Fibroblast of the aortic adventitia (primary cell): ENCODE data around the gene OR5D14. TPM values are rescaled to one million over a fixed set of nuclear protein-coding genes. Genes with fewer than 3 reads are reported as not detected.

Experiments used
- DNase-seq: peaks from one replicate; pipeline ENCODE4 v3.0.0-alpha.2; 2010; ENCODE audit warnings: low read depth
- H3K4me3 ChIP-seq: 2 replicates; pipeline ENCODE4 v1.5.1; 2011; ENCODE audit warnings: low read depth, mild to moderate bottlenecking, control low read depth, low read length, moderate library complexity
- total RNA-seq: library from RNA; depleted of rRNA; stranded (reverse); fragments of >200 nt; gene quantifications from 2 replicates; pipeline ENCODE4 v1.2.3, GENCODE V29; 2012; ENCODE audit warnings: low replicate concordance
- TF ChIP-seq, protein P1 (sequence below): IDR thresholded peaks from 2 replicates; pipeline ENCODE4 v1.5.1; 2011; ENCODE audit warnings: mild to moderate bottlenecking, low read length, control low read depth, inconsistent platforms; ENCODE audit not compliant: insufficient read depth

Gene OR5D14
- total RNA-seq, result not detected in 2 replicates

DNA sequence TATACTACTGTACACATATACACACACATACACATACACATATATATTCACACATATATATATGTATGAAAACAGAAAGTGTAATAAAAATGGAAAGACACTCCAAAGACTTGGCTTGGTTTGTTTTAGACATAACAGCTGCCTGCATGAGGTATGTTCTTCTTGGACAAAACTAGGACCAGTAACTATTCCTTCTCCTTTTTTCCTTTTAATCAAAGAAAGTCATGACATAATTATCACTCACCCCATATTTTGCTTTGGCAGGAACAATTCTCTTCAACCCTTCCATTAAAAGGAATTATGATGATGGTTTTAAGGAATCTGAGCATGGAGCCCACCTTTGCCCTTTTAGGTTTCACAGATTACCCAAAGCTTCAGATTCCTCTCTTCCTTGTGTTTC is at the start of gene OR5D14:
OR5D14 (plus strand) TSS at position 301 of the 400 bp plus-strand sequence; CDS start at position 301, 0 bp downstream.
- H3K4me3 ChIP-seq, result no peak within 1 kb of the TSS
- TF ChIP-seq, protein P1, sequence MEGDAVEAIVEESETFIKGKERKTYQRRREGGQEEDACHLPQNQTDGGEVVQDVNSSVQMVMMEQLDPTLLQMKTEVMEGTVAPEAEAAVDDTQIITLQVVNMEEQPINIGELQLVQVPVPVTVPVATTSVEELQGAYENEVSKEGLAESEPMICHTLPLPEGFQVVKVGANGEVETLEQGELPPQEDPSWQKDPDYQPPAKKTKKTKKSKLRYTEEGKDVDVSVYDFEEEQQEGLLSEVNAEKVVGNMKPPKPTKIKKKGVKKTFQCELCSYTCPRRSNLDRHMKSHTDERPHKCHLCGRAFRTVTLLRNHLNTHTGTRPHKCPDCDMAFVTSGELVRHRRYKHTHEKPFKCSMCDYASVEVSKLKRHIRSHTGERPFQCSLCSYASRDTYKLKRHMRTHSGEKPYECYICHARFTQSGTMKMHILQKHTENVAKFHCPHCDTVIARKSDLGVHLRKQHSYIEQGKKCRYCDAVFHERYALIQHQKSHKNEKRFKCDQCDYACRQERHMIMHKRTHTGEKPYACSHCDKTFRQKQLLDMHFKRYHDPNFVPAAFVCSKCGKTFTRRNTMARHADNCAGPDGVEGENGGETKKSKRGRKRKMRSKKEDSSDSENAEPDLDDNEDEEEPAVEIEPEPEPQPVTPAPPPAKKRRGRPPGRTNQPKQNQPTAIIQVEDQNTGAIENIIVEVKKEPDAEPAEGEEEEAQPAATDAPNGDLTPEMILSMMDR, result no peak
- DNase-seq, result no peak

DNA sequence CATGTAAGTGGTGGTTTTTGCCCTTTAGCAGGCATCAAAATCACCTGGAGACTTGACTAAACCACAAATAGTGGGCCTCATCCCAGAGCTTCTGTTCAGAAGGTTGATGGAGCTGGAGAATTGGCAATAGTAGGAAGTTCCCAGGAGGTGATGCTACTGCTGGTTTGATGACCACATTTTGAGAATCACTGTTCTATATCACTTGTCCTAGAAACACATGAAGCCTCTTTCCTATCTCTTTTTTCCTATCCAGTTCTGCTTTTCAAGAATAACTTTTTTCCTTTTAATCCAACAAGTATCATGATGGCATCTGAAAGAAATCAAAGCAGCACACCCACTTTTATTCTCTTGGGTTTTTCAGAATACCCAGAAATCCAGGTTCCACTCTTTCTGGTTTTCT is 22.2 kb upstream of the OR5D14 start, which contains the start of gene OR5D13:
OR5D13 (plus strand) TSS at position 301 of the 400 bp plus-strand sequence; CDS start at position 301, 0 bp downstream.
- TF ChIP-seq, protein P1, result no peak
- no peak for DNase-seq

DNA sequence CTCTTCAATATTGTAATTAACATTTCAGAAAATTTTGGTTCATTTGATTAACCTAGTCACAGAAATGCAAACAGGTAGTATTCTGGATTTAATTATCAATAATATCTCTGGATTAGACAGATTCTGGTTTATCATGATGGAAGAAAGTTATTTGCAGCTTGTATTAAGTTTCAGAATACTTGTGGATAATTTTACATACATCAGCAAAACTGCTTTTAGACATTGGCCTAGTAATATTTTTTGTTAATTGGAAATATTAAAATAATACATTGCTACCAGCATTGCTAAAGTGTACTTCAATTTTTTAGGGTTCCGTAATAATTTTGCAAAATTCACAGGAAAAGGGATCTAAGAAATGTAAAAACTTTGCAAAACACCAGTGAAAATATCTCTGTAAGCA is 3.8 kb upstream of the OR5D14 start:
- TF ChIP-seq, protein P1, result no peak
- no peak for DNase-seq
- H3K4me3 ChIP-seq, result no peak overlapping the region

More for the DNA sequence above, 22.2 kb upstream of the OR5D14 start, which contains the start of gene OR5D13:
- no peak within 1 kb of the TSS for H3K4me3 ChIP-seq

DNA sequence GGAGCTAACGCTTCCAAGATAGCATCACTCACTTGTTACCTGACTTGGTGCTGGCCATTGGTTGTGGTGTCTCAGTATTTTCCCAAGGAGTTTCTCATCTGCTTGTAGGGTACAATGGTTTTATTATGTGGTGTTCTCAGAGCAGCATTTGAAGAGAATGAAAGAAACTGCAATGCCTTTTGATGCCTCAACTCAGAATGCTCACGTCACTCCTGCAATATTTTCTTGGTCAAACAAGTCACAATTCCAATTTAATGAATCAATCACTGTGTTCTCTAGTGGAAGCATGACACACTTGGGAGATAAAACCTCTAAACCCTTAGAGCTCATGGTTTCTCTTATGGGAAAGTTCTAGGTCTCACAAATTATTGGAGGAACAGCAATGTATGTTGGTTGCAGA is 2.0 kb upstream of the OR5D14 start:
- TF ChIP-seq, protein P1, result no peak
- no peak for DNase-seq
- no peak overlapping the region for H3K4me3 ChIP-seq

DNA sequence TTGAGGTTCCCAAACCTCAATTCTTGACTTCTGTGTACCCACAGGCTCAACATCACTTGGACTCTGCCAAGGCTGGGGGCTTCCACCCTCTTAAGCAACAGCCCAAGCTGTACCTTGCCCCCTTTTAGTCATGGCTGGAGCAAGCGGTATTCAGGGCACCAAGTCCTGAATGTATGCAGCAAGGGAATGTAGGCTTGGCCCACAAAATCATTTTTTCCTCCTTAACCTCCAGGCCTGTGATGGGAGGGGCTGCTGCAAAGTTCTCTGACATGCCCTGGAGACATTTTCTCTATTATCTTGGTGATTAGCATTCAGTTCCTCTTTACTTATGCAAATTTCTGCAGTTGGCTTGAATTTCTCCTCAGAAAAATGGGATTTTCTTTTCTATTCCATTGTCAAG is 10.9 kb downstream of the OR5D14 start:
- TF ChIP-seq, protein P1, result no peak
- no peak for DNase-seq
- H3K4me3 ChIP-seq, result no peak overlapping the region

DNA sequence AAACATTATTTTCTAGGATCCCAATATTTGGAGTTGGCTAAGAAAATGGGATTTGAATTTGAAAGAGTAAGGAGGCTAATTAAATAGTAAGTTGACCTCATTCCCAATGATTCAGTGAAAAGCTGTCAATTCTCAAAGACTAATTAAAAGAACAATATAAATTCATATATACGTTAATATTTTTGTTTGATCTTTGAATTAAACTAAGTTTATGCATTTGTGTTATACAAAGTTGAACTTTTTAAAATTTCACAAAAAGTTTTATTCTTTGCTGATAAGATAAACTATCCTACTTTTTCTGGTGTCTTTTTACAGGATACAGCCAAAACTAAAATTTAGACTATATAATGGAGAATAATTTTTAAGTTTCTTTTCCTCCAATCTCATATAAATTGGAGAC is 15.7 kb downstream of the OR5D14 start, which contains the start of gene OR5L1:
OR5L1 (plus strand) TSS at position 301 of the 400 bp plus-strand sequence. CDS start 100 bp downstream, outside the sequence.
- H3K4me3 ChIP-seq, result no peak within 1 kb of the TSS
- TF ChIP-seq, protein P1, result no peak
- DNase-seq, result no peak

DNA sequence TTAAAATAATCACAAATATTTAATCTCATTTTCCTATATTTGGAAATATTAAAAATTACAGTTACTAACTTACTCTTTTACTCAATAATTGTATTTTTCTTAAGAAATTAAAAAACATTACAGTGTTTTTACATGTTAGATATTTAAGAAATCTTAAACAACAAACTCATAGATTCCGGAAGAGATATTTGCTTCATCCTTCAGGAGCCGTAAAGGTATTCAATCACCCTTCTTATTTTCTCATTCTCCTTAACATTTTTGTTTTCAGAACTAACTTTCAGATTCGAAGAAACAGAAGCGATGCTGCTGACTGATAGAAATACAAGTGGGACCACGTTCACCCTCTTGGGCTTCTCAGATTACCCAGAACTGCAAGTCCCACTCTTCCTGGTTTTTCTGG is 24.0 kb downstream of the OR5D14 start, which contains the start of gene OR5D18:
OR5D18 (plus strand) TSS at position 301 of the 400 bp plus-strand sequence; CDS start at position 301, 0 bp downstream.
- DNase-seq, result no peak
- TF ChIP-seq, protein P1, result no peak
- no peak within 1 kb of the TSS for H3K4me3 ChIP-seq
